Neural crest cell (in vitro differentiated cells): ENCODE measurements around the gene FNIP1. TPM values are rescaled to one million over a fixed set of nuclear protein-coding genes. Genes with fewer than 3 reads are reported as not detected.

Experiments used
- DNase-seq: peaks from one replicate; pipeline ENCODE4 v3.0.0; 2021; ENCODE audit warnings: low read depth, mixed read lengths, low spot score
- H3K27ac Mint-ChIP-seq: one replicate; pipeline ENCODE4 v1.8.0; 2021; ENCODE audit warnings: mild to moderate bottlenecking, mixed read lengths; ENCODE audit not compliant: unreplicated experiment
- H3K27me3 Mint-ChIP-seq: 2 replicates; pipeline ENCODE4 v1.8.0; 2021; ENCODE audit warnings: low read depth, mild to moderate bottlenecking, mixed read lengths
- H3K36me3 Mint-ChIP-seq: 2 replicates; pipeline ENCODE4 v1.8.0; 2021; ENCODE audit warnings: low read depth, mild to moderate bottlenecking, mixed read lengths
- H3K4me1 Mint-ChIP-seq: 2 replicates; pipeline ENCODE4 v1.8.0; 2021; ENCODE audit warnings: mixed read lengths
- H3K4me3 Mint-ChIP-seq: one replicate; pipeline ENCODE4 v1.8.0; 2021; ENCODE audit warnings: mild to moderate bottlenecking, mixed read lengths
- H3K9me3 Mint-ChIP-seq: 2 replicates; pipeline ENCODE4 v1.8.0; 2021; ENCODE audit warnings: mixed read lengths
- CTCF ChIP-seq: fragments of 200-600 bp; sonication (generic); conservative IDR thresholded peaks from 2 replicates; pipeline ENCODE4 v1.5.0; 2021; ENCODE audit warnings: antibody characterized with exemption, mild to moderate bottlenecking
- total RNA-seq: library from RNA; stranded (reverse); gene quantifications from 2 replicates; pipeline ENCODE4 v1.2.1, GENCODE V29; 2021

Gene FNIP1
- total RNA-seq, 1 donor from 2014 or later, result 20.6 TPM

GRCh38 chr5:131774652-131775367 is 22.0 kb downstream of the FNIP1 start:
- H3K4me3 Mint-ChIP-seq, result no peak overlapping the region
- DNase-seq, result no peak
- TF ChIP-seq CTCF, result no peak
- H3K9me3 Mint-ChIP-seq, result no peaks in the 10 kb centered on the region
- no peaks in the 10 kb centered on the region for H3K27me3 Mint-ChIP-seq
- no peaks in the 10 kb centered on the region for H3K4me1 Mint-ChIP-seq
- no peaks in the 10 kb centered on the region for H3K36me3 Mint-ChIP-seq
- H3K27ac Mint-ChIP-seq, result no peak overlapping the region

GRCh38 chr5:131773805-131774204 is 23.0 kb downstream of the FNIP1 start:
- H3K9me3 Mint-ChIP-seq, result no peaks in the 10 kb centered on the region
- no peak overlapping the region for H3K27ac Mint-ChIP-seq
- no peaks in the 10 kb centered on the region for H3K4me1 Mint-ChIP-seq
- TF ChIP-seq CTCF, result no peak
- H3K36me3 Mint-ChIP-seq, result no peaks in the 10 kb centered on the region
- no peak for DNase-seq
- no peaks in the 10 kb centered on the region for H3K27me3 Mint-ChIP-seq
- no peak overlapping the region for H3K4me3 Mint-ChIP-seq

- H3K9me3 Mint-ChIP-seq, result no peaks in the 10 kb centered on the region
- DNase-seq, result no peak
- H3K4me1 Mint-ChIP-seq, result no peaks in the 10 kb centered on the region
- no peak overlapping the region for H3K4me3 Mint-ChIP-seq
- TF ChIP-seq CTCF, result no peak
- peaks cover 3% of the 10 kb centered on the region for H3K36me3 Mint-ChIP-seq
- no peak overlapping the region for H3K27ac Mint-ChIP-seq
- no peaks in the 10 kb centered on the region for H3K27me3 Mint-ChIP-seq
These were observed 25.1 kb downstream of the FNIP1 start for GRCh38 chr5:131771692-131772091.

GRCh38 chr5:131769961-131770360 is 26.9 kb downstream of the FNIP1 start:
- Mint-ChIP-seq H3K4me3 (no peak overlapping the region), H3K36me3 (peaks cover 12% of the 10 kb centered on the region), H3K27ac (no peak overlapping the region), H3K4me1 (no peaks in the 10 kb centered on the region), H3K9me3 (peaks cover under 1% of the 10 kb centered on the region), H3K27me3 (no peaks in the 10 kb centered on the region)
- no peak for DNase-seq
- no peak for TF ChIP-seq CTCF

GRCh38 chr5:131769336-131769735 is 27.5 kb downstream of the FNIP1 start:
- no peak overlapping the region for H3K27ac Mint-ChIP-seq
- H3K4me1 Mint-ChIP-seq, result no peaks in the 10 kb centered on the region
- peaks cover 2% of the 10 kb centered on the region for H3K9me3 Mint-ChIP-seq
- no peak for DNase-seq
- no peak for TF ChIP-seq CTCF
- peaks cover 16% of the 10 kb centered on the region for H3K36me3 Mint-ChIP-seq
- no peak overlapping the region for H3K4me3 Mint-ChIP-seq
- no peaks in the 10 kb centered on the region for H3K27me3 Mint-ChIP-seq
